ENCODE data around the gene SLC35A1. TPM values are rescaled to one million over a fixed set of nuclear protein-coding genes. Genes with fewer than 3 reads are reported as not detected.

SLC35A1 gene
- total and polyA plus RNA-seq, 2 of the 4 experiments (the other 2 are of a cell fraction), result 9.7 to 12.4 TPM

DNA sequence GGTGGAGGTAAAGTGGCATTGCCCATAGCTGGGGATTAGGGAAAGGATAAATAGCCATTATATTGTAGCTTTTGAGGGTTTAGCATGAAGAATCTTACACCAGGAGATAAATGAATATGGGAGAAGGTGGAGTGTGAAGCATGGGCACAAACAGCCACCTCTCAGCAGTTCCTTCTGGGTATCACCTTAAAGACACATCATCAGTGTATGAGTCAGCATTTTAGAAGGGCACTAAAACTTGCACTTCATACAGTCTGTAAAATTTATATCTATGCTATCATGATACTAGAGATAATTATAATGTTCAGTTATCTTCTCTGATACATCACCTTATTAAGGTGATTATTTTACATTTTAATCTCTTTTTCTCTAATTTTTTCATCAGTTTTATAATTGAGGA lies 25.3 kb downstream of the SLC35A1 start:
- H3K79me1 ChIP-seq (ENCODE audit: low read depth in 1 of 2, low read length in 2 of 2), result peaks cover 0 to 12% of the 10 kb centered on the region in 2 experiments; a peak in 3 of 4 replicates
- ChIA-PET POLR2A (ENCODE audit: unreplicated experiment) (no interaction called here), CTCF (no interaction called here)
- H2AK5ac ChIP-seq (ENCODE audit: low read depth, low read length), result no peak overlapping the region
- no peak overlapping the region for H3K27ac ChIP-seq (ENCODE audit: insufficient read depth, low read length)
- DNase-seq, result no peak
- no peak overlapping the region for H3K4ac ChIP-seq (ENCODE audit: low read depth, low read length)
- H3K14ac ChIP-seq (replicated peaks; ENCODE audit: low read depth, low read length), result no peak overlapping the region
- no peak overlapping the region for H2BK5ac ChIP-seq (ENCODE audit: low read depth, low read length, poor library complexity, severe bottlenecking)
- H3K27me3 ChIP-seq (ENCODE audit: control insufficient read depth, insufficient read depth, low read length), result no peaks in the 10 kb centered on the region
- peaks cover 5% of the 10 kb centered on the region for H3K36me3 ChIP-seq (ENCODE audit: control insufficient read depth, insufficient read depth, low read length)
- H2AFZ ChIP-seq (replicated peaks; ENCODE audit: low read length, poor library complexity), result no peak overlapping the region
- in situ Hi-C loops (cut with MboI; ENCODE audit: low sequenced_read_pairs), result no loop called here
- no peaks in the 10 kb centered on the region for H3K4me1 ChIP-seq (ENCODE audit: control insufficient read depth, insufficient read depth, low read length)
- ATAC-seq (ENCODE audit: low read depth), result no peak
- H2BK120ac ChIP-seq (ENCODE audit: low read depth, low read length), result no peak overlapping the region
- no peak overlapping the region for H3K4me3 ChIP-seq (ENCODE audit: insufficient read depth, low read depth, low read length)
- no peak overlapping the region for H4K8ac ChIP-seq (ENCODE audit: low read depth in 2 of 2, low read length in 2 of 2)
- no TSS peak for BruUV-seq (replicated peaks)
- H4K91ac ChIP-seq (ENCODE audit: insufficient read depth, low read depth, low read length), result no peak overlapping the region
- no peak overlapping the region for H2BK20ac ChIP-seq (ENCODE audit: low read depth, low read length)
- intact Hi-C loops (cut with micrococcal nuclease), result no loop called here
- no peak overlapping the region for H3K56ac ChIP-seq (ENCODE audit: extremely low read depth, insufficient read depth, low read length)
- no peak overlapping the region for H3K4me2 ChIP-seq (ENCODE audit: low read depth, low read length)
- no peak overlapping the region for H3K18ac ChIP-seq (ENCODE audit: low read depth, low read length)
- no peak overlapping the region for H3K23ac ChIP-seq (ENCODE audit: low read depth, low read length)
- no peak overlapping the region for H4K5ac ChIP-seq (ENCODE audit: low read depth, low read length)
- no peak overlapping the region for H2BK15ac ChIP-seq (ENCODE audit: low read depth, low read length)
- no peaks in the 10 kb centered on the region for H3K9me3 ChIP-seq (ENCODE audit: control insufficient read depth, insufficient read depth, low read length)
- no peaks in the 10 kb centered on the region for H3K9me1 ChIP-seq (ENCODE audit: insufficient read depth, low read length)
- H3K9ac ChIP-seq (ENCODE audit: low read depth, low read length), result no peak overlapping the region
- H4K20me1 ChIP-seq (ENCODE audit: insufficient read depth, low read length), result no peaks in the 10 kb centered on the region; the same call in 1 of the 2 replicates
- TF ChIP-seq NFE2L2 (IDR thresholded peaks at IDR 0.05; ENCODE audit: low read depth, low read length), result peak; percentile 70
- peak; percentile 83 for TF ChIP-seq MAFK (IDR thresholded peaks at IDR 0.05; ENCODE audit: low read depth, low read length)
- TF ChIP-seq CHD1 (IDR thresholded peaks at IDR 0.05; ENCODE audit: low read depth, low read length), result no peak
- dilution Hi-C loops (cut with HindIII; ENCODE audit: low sequenced_read_pairs, unreplicated experiment), result no loop called here
- no peak overlapping the region for H2AK9ac ChIP-seq (replicated peaks; ENCODE audit: low read depth, low read length, poor library complexity)

Measured in IMR-90 (cell line).